ENCODE results near the gene HOGA1. TPM values are rescaled to one million over a fixed set of nuclear protein-coding genes. Genes with fewer than 3 reads are reported as not detected.

HOGA1 gene
- total and polyA plus RNA-seq, 2 experiments from 2014 or later: 0.15 TPM; not detected in 1

DNA sequence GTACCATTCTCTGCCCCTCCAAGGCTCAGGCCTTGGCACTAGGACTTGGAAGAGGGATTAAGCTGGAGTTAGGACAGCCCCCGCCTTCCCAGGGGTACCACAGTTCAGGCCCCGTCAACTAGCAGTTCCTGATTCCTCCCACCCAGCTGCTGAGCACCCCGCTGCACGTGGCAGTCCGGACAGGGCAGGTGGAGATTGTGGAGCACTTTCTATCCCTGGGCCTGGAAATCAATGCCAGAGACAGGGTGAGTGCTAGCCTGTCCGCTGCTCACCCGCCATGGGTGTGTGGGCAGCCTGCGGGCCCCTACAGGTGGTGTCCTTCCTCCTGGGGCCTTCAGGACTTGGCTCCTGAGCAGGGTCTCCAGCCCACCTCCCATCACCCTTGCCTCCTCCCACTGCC is 2.0 kb upstream of the HOGA1 start:
- Histone ChIP-seq H3K9me2 (ENCODE audit: insufficient read depth) (no peaks in the 10 kb centered on the region), H3K27me3 (ENCODE audit: insufficient read depth) (no peaks in the 10 kb centered on the region), H3F3A (replicated peaks; ENCODE audit: low read depth) (no peaks in the 10 kb centered on the region), H3K36me3 (ENCODE audit: insufficient read depth) (no peaks in the 10 kb centered on the region), H3K4me2 (no peak overlapping the region), H4K20me1 (replicated peaks; ENCODE audit: insufficient read depth) (no peaks in the 10 kb centered on the region), H3K79me2 (replicated peaks; ENCODE audit: insufficient read depth) (no peaks in the 10 kb centered on the region), H3K27ac (ENCODE audit: low read depth) (no peak overlapping the region), H2AFZ (no peak overlapping the region), H3K4me1 (ENCODE audit: insufficient read depth) (peaks cover 3% of the 10 kb centered on the region), H3K4me3 (no peak overlapping the region)
- no peak for ATAC-seq
- H3K9me3 Mint-ChIP-seq: no peaks in the 10 kb centered on the region
- TF ChIP-seq, protein P1, sequence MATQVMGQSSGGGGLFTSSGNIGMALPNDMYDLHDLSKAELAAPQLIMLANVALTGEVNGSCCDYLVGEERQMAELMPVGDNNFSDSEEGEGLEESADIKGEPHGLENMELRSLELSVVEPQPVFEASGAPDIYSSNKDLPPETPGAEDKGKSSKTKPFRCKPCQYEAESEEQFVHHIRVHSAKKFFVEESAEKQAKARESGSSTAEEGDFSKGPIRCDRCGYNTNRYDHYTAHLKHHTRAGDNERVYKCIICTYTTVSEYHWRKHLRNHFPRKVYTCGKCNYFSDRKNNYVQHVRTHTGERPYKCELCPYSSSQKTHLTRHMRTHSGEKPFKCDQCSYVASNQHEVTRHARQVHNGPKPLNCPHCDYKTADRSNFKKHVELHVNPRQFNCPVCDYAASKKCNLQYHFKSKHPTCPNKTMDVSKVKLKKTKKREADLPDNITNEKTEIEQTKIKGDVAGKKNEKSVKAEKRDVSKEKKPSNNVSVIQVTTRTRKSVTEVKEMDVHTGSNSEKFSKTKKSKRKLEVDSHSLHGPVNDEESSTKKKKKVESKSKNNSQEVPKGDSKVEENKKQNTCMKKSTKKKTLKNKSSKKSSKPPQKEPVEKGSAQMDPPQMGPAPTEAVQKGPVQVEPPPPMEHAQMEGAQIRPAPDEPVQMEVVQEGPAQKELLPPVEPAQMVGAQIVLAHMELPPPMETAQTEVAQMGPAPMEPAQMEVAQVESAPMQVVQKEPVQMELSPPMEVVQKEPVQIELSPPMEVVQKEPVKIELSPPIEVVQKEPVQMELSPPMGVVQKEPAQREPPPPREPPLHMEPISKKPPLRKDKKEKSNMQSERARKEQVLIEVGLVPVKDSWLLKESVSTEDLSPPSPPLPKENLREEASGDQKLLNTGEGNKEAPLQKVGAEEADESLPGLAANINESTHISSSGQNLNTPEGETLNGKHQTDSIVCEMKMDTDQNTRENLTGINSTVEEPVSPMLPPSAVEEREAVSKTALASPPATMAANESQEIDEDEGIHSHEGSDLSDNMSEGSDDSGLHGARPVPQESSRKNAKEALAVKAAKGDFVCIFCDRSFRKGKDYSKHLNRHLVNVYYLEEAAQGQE (IDR thresholded peaks at IDR 0.05; ENCODE audit: unreplicated experiment): no peak
- TF ChIP-seq EZH2phosphoT487 (IDR thresholded peaks at IDR 0.05; ENCODE audit: unreplicated experiment): no peak
- peaks cover 8% of the 10 kb centered on the region for H3K27me3 Mint-ChIP-seq (ENCODE audit: insufficient read depth, low read depth, poor library complexity)
- H3K4me1 Mint-ChIP-seq: peaks cover 10% of the 10 kb centered on the region; the same call in 2 of the 3 replicates
- DNase-seq (ENCODE audit: low spot score): no peak
- no peaks in the 10 kb centered on the region for H3K36me3 Mint-ChIP-seq (ENCODE audit: low read depth)
- H3K27ac Mint-ChIP-seq: no peak overlapping the region
- no peak overlapping the region for H3K4me3 Mint-ChIP-seq

DNA sequence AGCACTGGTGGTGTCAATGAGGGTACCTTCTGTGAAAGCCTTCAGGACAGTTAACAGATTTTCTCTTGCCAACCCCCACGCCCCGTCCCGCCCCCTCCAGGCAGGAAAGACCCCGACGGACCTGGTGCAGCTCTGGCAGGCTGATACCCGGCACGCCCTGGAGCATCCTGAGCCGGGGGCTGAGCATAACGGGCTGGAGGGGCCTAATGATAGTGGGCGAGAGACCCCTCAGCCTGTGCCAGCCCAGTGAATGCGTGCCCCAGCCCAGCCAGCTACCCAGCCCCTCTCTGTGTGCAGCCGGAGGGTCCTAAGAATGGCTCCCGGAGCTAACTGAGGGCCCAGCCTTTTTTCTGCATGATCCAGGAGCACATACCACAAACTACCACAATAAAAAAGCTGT is 713 bp upstream of the HOGA1 start:
- Mint-ChIP-seq H3K9me3 (no peaks in the 10 kb centered on the region), H3K27me3 (ENCODE audit: insufficient read depth, low read depth, poor library complexity) (peaks cover 8% of the 10 kb centered on the region), H3K4me3 (no peak overlapping the region), H3K36me3 (ENCODE audit: low read depth) (no peaks in the 10 kb centered on the region), H3K4me1 (peaks cover 10% of the 10 kb centered on the region; the same call in 2 of the 3 replicates), H3K27ac (no peak overlapping the region; the same call in 1 of the 2 replicates)
- Histone ChIP-seq H3K27me3 (ENCODE audit: insufficient read depth) (no peaks in the 10 kb centered on the region), H3K36me3 (ENCODE audit: insufficient read depth) (no peaks in the 10 kb centered on the region), H3K79me2 (replicated peaks; ENCODE audit: insufficient read depth) (no peaks in the 10 kb centered on the region), H3F3A (replicated peaks; ENCODE audit: low read depth) (no peaks in the 10 kb centered on the region), H4K20me1 (replicated peaks; ENCODE audit: insufficient read depth) (no peaks in the 10 kb centered on the region), H3K9me2 (ENCODE audit: insufficient read depth) (no peaks in the 10 kb centered on the region), H3K4me1 (ENCODE audit: insufficient read depth) (peaks cover 3% of the 10 kb centered on the region), H3K4me2 (no peak overlapping the region), H3K27ac (ENCODE audit: low read depth) (no peak overlapping the region), H2AFZ (peak overlapping the region; percentile 93), H3K4me3 (no peak overlapping the region)
- DNase-seq (ENCODE audit: low spot score) (no peak), ATAC-seq (no peak)
- no peak for TF ChIP-seq JUNB (IDR thresholded peaks at IDR 0.05; ENCODE audit: unreplicated experiment)
- TF ChIP-seq, protein P1 (IDR thresholded peaks at IDR 0.05; ENCODE audit: unreplicated experiment): no peak
- TF ChIP-seq NANOG (IDR thresholded peaks at IDR 0.05; ENCODE audit: borderline replicate concordance): no peak
- no peak for TF ChIP-seq POLR2AphosphoS5 (IDR thresholded peaks at IDR 0.05; ENCODE audit: low read depth)
- TF ChIP-seq CREB1 (CRISPR knock-in tag; IDR thresholded peaks at IDR 0.05; ENCODE audit: low read depth): no peak
- TF ChIP-seq ZNF114 (CRISPR knock-in tag; IDR thresholded peaks at IDR 0.05): no peak

All from GM23338 (cell line).